ENCODE data around the gene BMP6. TPM values are rescaled to one million over a fixed set of nuclear protein-coding genes. Genes with fewer than 3 reads are reported as not detected.

Gene BMP6
- total and polyA plus RNA-seq, 2 donors (not counting 3 experiments of a cell fraction or from before 2014, with no cell fraction given), result 221 to 276 TPM

- Histone ChIP-seq H2AFZ (ENCODE audit: low read depth, low read length) (no peak overlapping the region), H3K27me3 (ENCODE audit: control insufficient read depth in 2 of 2, insufficient read depth in 2 of 2, low read length in 2 of 2) (no peaks in the 10 kb centered on the region), H3K79me2 (ENCODE audit: control insufficient read depth, insufficient read depth, low read length) (peaks cover 82% of the 10 kb centered on the region), H3K9me3 (replicated peaks; ENCODE audit: control insufficient read depth, insufficient read depth, low read length) (no peaks in the 10 kb centered on the region), H3K27ac (ENCODE audit: insufficient read depth, low read depth, low read length) (peak overlapping the region; percentile 94), H3K4me3 (replicated peaks in 1 of 3; ENCODE audit: insufficient read depth in 1 of 3, low read depth in 1 of 3, low read length in 3 of 3) (peak overlapping the region in 2 of 3 experiments; percentile 76 to 97), H3K9me1 (replicated peaks; ENCODE audit: control insufficient read depth, extremely low read depth, insufficient read depth, low read length) (no peaks in the 10 kb centered on the region), H3K9ac (replicated peaks; ENCODE audit: extremely low read depth, insufficient read depth, low read length) (peak overlapping the region; percentile 95), H3K4me1 (ENCODE audit: control insufficient read depth, extremely low read depth, insufficient read depth, low read length) (peaks cover 67% of the 10 kb centered on the region), H4K20me1 (replicated peaks; ENCODE audit: control insufficient read depth, extremely low read depth, insufficient read depth, low read length) (no peaks in the 10 kb centered on the region), H3K36me3 (ENCODE audit: control insufficient read depth in 2 of 2, extremely low read depth in 1 of 2, insufficient read depth in 2 of 2, low read length in 2 of 2) (peaks cover 37 to 51% of the 10 kb centered on the region in 2 experiments), H3K4me2 (ENCODE audit: insufficient read depth, low read length) (peak overlapping the region; percentile 98)
- CTCF ChIA-PET, result interaction anchor here (3.5 to 3.6 kb wide), 3 partner anchors 67 to 98 kb away, joined by 14 to 37 read pairs (median 22); no protein-coding TSS in a partner anchor
- FAIRE-seq, result no peak
- POLR2A ChIA-PET, result interaction anchor here (3.5 kb wide), 1 partner anchor 85 kb away, joined by 40 read pairs; no protein-coding TSS in a partner anchor
- DNase-seq (ENCODE audit: low read depth, low spot score), result no peak
- dilution Hi-C loops (cut with MboI; ENCODE audit: extremely low pct_ligation_motif_present, low sequenced_read_pairs) (no loop called here), intact Hi-C loops (cut with micrococcal nuclease) (loop anchor here (10.0 kb wide), 1 partner anchor 308 kb away; no protein-coding TSS in a partner anchor)
- TF ChIP-seq MYC (IDR thresholded peaks at IDR 0.05; ENCODE audit: low read depth, low read length) (no peak), GATA2 (IDR thresholded peaks at IDR 0.05; ENCODE audit: insufficient read depth, insufficient read length, low read depth, low read length) (no peak), CTCF (IDR thresholded peaks at IDR 0.05; ENCODE audit: extremely low read depth in 1 of 2, insufficient read depth in 1 of 2, low read depth in 1 of 2, low read length in 2 of 2) (no peak), POLR2A (IDR thresholded peaks at IDR 0.05; ENCODE audit: low read depth, low read length) (peak; percentile 30), EZH2 (IDR thresholded peaks at IDR 0.05; ENCODE audit: borderline replicate concordance, low read depth, low read length, severe bottlenecking) (no peak), POLR2AphosphoS5 (IDR thresholded peaks at IDR 0.05; ENCODE audit: insufficient read depth, low read depth, low read length) (no peak), MAX (IDR thresholded peaks at IDR 0.05; ENCODE audit: insufficient read depth, insufficient read length) (no peak)
- BruUV-seq (replicated peaks), result no TSS peak
These were observed 181.3 kb downstream of the BMP6 start for GRCh38 chr6:7907159-7907558.

All from endothelial cell of umbilical vein (primary cell).